Activated CD4-positive, alpha-beta memory T cell treated with anti-CD3 and anti-CD28 coated beads, Interleukin-2, amount 10 ng/mL, durations not matched to agents 7 days and 5 days (primary cell): ENCODE results near the gene WDR62. TPM values are rescaled to one million over a fixed set of nuclear protein-coding genes. Genes with fewer than 3 reads are reported as not detected.

Experiments used
- CTCF ChIA-PET: fragments of 350-600 bp; sonication (Branson Sonifier 250); formaldehyde crosslinking; loops from one replicate; lab custom pipeline; 2021; ENCODE audit warnings: antibody characterized with exemption, inconsistent platforms; lab: Charles Lee
- POLR2A ChIA-PET: fragments of 350-600 bp; sonication (Branson Sonifier 250); formaldehyde crosslinking; loops from one replicate; lab custom pipeline; 2021; ENCODE audit warnings: antibody characterized with exemption; lab: Charles Lee
- DNase-seq: peaks from one replicate; pipeline ENCODE4 v3.0.0-alpha.2; 2020
- H3K27ac Mint-ChIP-seq: one replicate; pipeline ENCODE4 v1.8.0; 2021; ENCODE audit warnings: mild to moderate bottlenecking, mixed read lengths
- H3K27me3 Mint-ChIP-seq: one replicate; pipeline ENCODE4 v1.8.0; 2021; ENCODE audit warnings: mixed read lengths
- H3K36me3 Mint-ChIP-seq: one replicate; pipeline ENCODE4 v1.8.0; 2021; ENCODE audit warnings: low read depth, mixed read lengths
- H3K4me1 Mint-ChIP-seq: one replicate; pipeline ENCODE4 v1.8.0; 2021; ENCODE audit warnings: mixed read lengths
- H3K4me3 Mint-ChIP-seq: one replicate; pipeline ENCODE4 v1.8.0; 2021; ENCODE audit warnings: mild to moderate bottlenecking, mixed read lengths
- H3K9me3 Mint-ChIP-seq: one replicate; pipeline ENCODE4 v1.8.0; 2021; ENCODE audit warnings: mixed read lengths
- total RNA-seq, 2 experiments: library from RNA; stranded (reverse); gene quantifications; one replicate each; pipeline ENCODE4 v1.2.3, GENCODE V29; 2021

The WDR62 gene
- total RNA-seq = 10 to 100 TPM; 24.1 to 25.0 TPM

DNA sequence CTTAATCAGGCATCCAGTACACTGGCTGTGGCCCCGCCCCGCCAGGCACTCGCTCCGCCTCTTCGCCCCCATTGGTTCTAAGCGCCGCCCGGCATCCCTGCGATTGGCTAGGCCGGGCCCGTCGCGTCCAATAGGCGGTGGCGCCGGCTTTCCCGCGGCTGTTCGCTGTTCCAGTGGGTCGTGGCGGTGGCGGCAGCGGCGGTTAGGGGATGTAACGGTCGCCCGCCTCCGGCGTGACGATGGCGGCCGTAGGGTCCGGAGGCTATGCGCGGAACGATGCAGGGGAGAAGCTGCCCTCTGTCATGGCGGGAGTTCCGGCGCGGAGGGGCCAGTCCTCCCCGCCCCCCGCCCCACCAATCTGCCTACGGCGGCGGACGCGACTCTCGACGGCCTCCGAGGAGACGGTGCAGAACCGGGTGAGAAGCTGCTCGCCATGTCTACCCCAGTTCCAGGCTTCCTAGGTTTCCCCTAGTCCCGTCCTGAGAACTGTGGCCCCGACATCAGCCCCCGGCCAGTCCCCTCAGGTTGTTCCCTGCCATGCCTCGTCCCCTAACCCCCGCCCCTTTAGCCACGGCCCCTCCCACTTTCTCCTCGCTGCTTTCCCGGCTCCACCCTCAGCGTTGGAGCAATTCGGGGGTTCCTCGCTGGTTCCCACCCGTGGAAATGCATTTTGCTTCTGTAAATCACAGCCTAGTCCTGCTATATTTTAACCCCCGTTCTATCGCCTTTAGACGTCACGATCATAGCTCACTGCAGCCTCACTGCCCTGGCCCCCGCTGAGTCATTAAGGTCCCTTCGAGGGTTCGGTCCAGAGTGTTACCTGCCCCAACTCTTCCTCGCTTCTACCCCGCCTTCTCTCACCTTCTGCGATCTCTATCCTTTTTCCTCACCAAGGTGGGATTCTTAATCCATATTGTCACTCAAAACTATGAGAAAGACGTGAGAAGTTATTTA lies at the start of gene WDR62:
Gene WDR62 (plus strand): TSS at position 165 of the 954 bp plus-strand sequence. CDS start 75 bp downstream, at position 240.
- H3K27me3 Mint-ChIP-seq = no peaks in the 10 kb centered on the region
- H3K9me3 Mint-ChIP-seq = no peaks in the 10 kb centered on the region
- CTCF ChIA-PET = interaction anchor here (0.9 to 2.4 kb wide), 11 partner anchors 25 to 173 kb away, joined by 3 to 13 read pairs (median 3); partner anchors contain the start of gene ALKBH6
- H3K4me3 Mint-ChIP-seq = peak within 1 kb of the TSS; percentile 98
- POLR2A ChIA-PET = interaction anchor here (1.1 to 3.6 kb wide), 11 partner anchors 12 to 407 kb away, joined by 3 to 20 read pairs (median 8); partner anchors contain the start of genes ALKBH6, CAPNS1, COX6B1 and POLR2I
- peak; percentile 95 for DNase-seq
- peak within 1 kb of the TSS; percentile 95 for H3K27ac Mint-ChIP-seq
- H3K4me1 Mint-ChIP-seq = peaks cover 54% of the 10 kb centered on the region
- H3K36me3 Mint-ChIP-seq = peaks cover 23% of the 10 kb centered on the region

DNA sequence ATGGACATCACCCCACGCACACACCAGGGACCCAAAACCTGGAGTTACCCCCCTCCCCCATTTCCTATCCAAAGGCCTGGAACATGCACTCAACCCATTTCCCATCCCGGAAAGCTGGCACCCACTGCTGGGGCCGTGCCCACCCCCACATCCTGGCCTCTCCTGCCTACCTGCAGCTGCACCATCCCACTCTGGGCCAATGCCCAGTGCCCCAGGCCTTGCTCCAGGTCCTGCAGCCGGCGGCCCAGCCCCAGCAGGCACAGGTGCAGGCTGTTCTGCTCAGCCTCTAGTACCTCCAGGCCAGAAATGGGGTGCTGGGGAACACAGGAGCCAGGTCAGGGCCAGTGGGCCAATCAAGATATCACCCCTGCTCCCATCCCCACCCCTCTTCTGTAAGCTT lies 47.7 kb upstream of the WDR62 start:
- ChIA-PET CTCF (interaction anchor here (0.8 kb wide), 1 partner anchor 9 kb away, joined by 3 read pairs; no protein-coding TSS in a partner anchor), POLR2A (no interaction called here)
- DNase-seq = no peak
- Mint-ChIP-seq H3K4me1 (peaks cover 10% of the 10 kb centered on the region), H3K9me3 (no peaks in the 10 kb centered on the region), H3K4me3 (no peak overlapping the region), H3K36me3 (peaks cover 11% of the 10 kb centered on the region), H3K27me3 (no peaks in the 10 kb centered on the region), H3K27ac (no peak overlapping the region)

DNA sequence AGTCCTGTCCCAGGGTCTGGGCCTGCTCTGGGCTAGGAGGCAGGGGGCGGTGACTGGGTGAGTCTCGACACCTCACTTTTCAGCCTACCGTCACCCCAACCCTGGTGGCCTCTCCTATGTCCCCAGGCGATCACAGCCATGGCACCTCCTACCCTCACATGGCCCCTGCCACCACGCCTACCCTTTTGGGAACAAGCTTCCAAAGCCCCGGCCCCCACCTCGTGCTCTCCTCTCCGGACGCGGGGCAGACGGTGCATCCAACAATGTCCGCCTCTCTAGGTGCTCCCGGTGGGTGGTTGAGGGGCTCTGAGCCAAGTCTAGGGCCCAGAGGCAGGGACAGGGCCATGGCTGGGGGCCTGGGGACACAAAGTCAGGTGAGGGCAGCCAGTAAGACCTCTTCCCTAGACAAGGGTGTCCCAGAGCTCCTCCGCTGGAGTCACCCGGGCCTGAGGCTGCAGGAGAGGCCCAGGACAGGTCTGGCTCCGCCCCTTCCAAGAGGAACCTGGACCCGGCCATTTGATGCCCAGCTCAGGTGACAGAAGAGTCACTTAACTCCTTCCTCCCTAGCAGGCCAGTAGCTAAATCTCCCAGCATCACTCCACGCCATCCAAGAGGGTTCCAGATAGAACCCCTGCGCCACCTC lies 46.2 kb upstream of the WDR62 start, which contains the start of gene SYNE4:
Gene SYNE4 (minus strand): TSS at position 478 of the 643 bp plus-strand sequence. CDS start 132 bp downstream, at position 346.
- no peaks in the 10 kb centered on the region for H3K27me3 Mint-ChIP-seq
- peaks cover 22% of the 10 kb centered on the region for H3K4me1 Mint-ChIP-seq
- H3K36me3 Mint-ChIP-seq = peaks cover 8% of the 10 kb centered on the region
- H3K27ac Mint-ChIP-seq = no peak within 1 kb of the TSS
- DNase-seq = no peak
- ChIA-PET CTCF (interaction anchor here (1.2 kb wide), 1 partner anchor 11 kb away, joined by 3 read pairs; no protein-coding TSS in a partner anchor), POLR2A (interaction anchor here (1.5 kb wide), 1 partner anchor 13 kb away, joined by 4 read pairs; no protein-coding TSS in a partner anchor)
- no peaks in the 10 kb centered on the region for H3K9me3 Mint-ChIP-seq
- H3K4me3 Mint-ChIP-seq = peak within 1 kb of the TSS; percentile 40

DNA sequence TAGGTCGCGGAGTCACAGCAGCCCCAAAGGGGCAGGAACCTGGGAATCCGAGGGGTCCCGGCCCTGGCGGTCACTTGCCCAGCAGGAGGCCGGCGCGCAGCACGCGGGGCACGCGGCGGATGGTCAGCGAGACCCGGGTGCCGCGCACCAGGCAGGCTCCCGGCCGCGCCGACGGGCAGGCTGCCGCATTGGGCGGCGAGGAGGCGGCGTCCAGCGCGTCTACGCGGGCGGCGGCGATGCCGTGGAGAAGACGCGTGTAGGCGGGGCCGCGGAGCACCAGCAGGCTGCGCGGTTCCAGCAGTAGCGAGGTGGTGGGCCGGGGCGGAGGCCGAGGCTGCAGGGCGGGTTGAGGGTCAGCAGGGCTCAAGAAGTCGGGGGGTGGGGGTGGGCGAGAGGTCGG lies 45.5 kb upstream of the WDR62 start:
- H3K36me3 Mint-ChIP-seq = peaks cover 10% of the 10 kb centered on the region
- no peak overlapping the region for H3K27ac Mint-ChIP-seq
- ChIA-PET POLR2A (interaction anchor here (0.9 to 1.5 kb wide), 2 partner anchors 14 kb away, joined by 3 to 4 read pairs; no protein-coding TSS in a partner anchor), CTCF (interaction anchor here (1.2 kb wide), 1 partner anchor 11 kb away, joined by 3 read pairs; no protein-coding TSS in a partner anchor)
- no peaks in the 10 kb centered on the region for H3K9me3 Mint-ChIP-seq
- H3K4me3 Mint-ChIP-seq = peak overlapping the region; percentile 40
- H3K27me3 Mint-ChIP-seq = no peaks in the 10 kb centered on the region
- peak; percentile 60 for DNase-seq
- peaks cover 29% of the 10 kb centered on the region for H3K4me1 Mint-ChIP-seq

DNA sequence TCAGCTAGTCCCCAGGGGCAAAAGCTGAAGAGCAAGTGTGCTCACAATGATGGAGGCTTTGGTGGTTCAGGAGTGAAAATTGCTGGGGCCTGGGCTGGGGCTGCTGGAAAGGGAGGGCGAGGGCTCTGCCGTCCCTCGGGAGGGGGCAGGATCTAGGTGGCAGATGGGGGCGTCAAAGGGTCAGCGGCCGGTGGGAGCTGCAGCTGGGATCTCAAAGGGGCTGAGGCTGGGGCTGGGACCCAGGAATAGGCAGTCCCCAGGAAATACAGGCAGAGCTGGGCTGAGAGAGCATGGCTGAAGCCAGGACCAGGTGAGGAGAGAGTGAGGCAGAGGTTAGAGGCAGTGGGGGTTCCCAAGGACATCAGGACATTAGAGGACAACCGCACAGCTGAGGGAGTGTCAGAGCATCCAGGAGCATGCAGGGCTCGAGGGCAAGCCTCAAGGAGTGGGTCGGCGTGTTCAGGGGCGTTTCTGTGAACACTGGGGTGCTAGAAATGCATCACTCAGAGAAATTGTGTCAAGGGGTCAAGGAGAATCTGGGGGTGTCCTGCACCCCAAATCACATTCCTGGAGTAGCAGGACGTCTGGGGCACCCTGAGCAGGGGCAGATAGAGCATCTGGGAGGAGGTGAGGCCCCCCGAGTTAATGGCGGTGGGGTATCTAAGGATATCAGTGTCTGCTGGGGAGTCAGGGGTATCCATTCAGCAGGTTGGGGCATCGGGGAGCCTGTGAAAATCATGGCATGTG lies 44.9 kb upstream of the WDR62 start:
- Mint-ChIP-seq H3K36me3 (peaks cover 8% of the 10 kb centered on the region), H3K4me3 (peak overlapping the region; percentile 40), H3K27ac (no peak overlapping the region), H3K9me3 (no peaks in the 10 kb centered on the region), H3K27me3 (no peaks in the 10 kb centered on the region), H3K4me1 (peaks cover 35% of the 10 kb centered on the region)
- no peak for DNase-seq
- POLR2A ChIA-PET = interaction anchor here (0.9 kb wide), 1 partner anchor 14 kb away, joined by 3 read pairs; no protein-coding TSS in a partner anchor
- CTCF ChIA-PET = interaction anchor here (1.2 kb wide), 1 partner anchor 12 kb away, joined by 3 read pairs; no protein-coding TSS in a partner anchor

DNA sequence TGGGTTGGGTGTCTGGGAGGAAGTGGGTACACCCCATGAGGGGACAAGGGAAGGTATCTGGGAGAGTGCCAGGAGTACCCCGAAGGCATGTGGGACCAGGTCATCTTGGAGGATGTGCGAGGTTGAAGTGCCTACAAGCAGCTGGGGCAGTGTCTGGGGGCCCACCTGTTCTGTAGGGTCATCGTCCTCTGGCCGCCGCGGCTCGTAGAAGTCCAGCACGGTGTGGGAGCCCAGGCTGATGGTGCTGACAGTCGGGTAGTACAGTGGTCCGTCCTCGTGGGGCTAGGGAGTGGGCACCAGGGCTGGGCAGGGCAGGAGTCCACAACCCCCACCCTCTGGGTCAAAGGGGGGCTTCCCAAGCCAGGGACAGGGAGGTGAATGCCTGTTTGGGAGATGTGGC lies 44.3 kb upstream of the WDR62 start:
- POLR2A ChIA-PET = interaction anchor here (0.9 kb wide), 1 partner anchor 15 kb away, joined by 3 read pairs; no protein-coding TSS in a partner anchor
- H3K4me1 Mint-ChIP-seq = peaks cover 41% of the 10 kb centered on the region
- no peak for DNase-seq
- CTCF ChIA-PET = no interaction called here
- no peaks in the 10 kb centered on the region for H3K27me3 Mint-ChIP-seq
- H3K9me3 Mint-ChIP-seq = no peaks in the 10 kb centered on the region
- H3K4me3 Mint-ChIP-seq = no peak overlapping the region
- no peak overlapping the region for H3K27ac Mint-ChIP-seq
- H3K36me3 Mint-ChIP-seq = peaks cover 8% of the 10 kb centered on the region

DNA sequence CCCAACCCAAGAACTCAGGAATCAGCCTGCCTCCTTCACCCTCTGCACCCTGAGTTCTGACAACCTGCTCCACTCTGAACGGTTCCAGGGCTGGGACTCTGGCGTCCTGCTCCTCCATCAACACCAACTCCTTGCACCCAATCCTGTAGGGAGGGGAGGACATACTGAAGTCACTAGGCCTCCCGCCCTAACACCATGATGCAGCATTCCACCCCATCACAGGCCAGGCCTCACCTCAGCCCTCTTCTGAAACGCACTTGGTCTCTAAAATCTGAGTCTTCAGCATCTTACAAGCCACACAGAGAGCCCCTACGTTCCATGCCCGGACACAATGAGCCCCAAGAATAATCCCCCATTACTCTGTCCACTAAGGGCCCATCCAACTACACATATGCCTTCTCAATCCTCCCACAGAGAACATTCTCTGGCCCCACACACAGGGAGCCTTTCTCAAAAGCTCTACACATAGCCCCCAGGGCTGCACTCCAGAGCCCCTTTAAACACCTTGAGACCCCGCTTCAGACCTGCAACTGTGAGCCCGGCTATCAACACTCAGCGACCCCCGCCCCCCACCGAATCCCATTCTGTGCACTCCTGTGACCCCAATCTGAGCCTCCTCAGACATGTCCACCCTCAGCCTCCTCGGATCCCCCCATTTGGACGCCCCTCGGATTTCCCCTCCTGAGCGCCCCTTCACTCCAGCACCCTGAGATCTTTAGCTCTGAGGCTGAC lies 41.3 kb upstream of the WDR62 start:
- ChIA-PET POLR2A (interaction anchor here (0.9 to 2.8 kb wide), 11 partner anchors 9 to 365 kb away, joined by 3 to 16 read pairs (median 4); partner anchors contain the start of genes COX6B1, POLR2I, SDHAF1 and TBCB), CTCF (interaction anchor here (0.7 to 2.1 kb wide), 8 partner anchors 16 to 131 kb away, joined by 3 to 10 read pairs (median 4); partner anchors contain the start of gene THAP8)
- peaks cover 48% of the 10 kb centered on the region for H3K4me1 Mint-ChIP-seq
- H3K9me3 Mint-ChIP-seq = no peaks in the 10 kb centered on the region
- H3K27me3 Mint-ChIP-seq = no peaks in the 10 kb centered on the region
- peak overlapping the region; percentile 93 for H3K4me3 Mint-ChIP-seq
- no peak for DNase-seq
- H3K27ac Mint-ChIP-seq = peak overlapping the region; percentile 89
- H3K36me3 Mint-ChIP-seq = peaks cover 12% of the 10 kb centered on the region

DNA sequence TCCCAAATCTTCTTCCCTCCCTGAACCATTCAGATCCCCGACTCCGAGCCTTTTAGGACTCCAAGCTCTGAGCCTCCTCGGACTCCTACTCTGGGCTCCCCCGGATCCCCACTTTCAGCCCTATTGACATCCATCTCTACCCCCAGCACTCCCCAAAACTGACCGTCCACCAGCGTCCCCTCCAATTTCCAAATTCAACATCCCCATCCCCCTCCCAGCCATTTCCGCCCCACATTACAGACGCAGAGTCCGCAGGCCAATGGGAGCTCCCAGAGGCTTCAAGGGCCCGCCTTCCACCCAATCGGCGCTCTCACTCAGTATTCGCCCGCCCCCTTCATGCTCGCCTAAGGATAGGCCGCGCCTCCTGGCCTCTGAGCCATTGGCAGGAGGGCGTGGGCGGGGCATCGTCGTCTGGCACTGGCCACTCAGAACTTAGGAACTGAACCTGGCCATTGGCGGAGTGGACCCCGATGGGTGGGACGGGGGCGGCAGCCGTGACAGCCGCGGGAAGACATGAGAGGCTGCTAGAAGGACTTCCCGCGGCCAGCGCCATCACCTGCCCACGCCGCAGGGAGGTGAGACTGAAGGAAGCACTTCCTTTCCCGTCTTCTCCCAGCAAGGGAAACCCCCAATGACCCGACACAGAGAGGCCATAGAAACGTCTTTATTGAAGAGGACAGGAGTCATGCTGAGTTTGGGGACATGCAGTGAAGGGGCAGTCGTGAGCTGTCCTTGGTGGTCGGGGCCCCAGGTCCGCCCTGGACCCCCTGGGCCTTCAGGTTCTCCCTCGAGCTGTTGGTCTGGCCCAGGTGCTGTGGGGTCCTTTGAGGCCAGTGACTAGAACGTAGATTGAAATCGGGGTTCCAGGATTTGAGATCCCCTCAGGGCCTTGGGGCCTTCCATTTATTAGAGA lies 40.4 kb upstream of the WDR62 start, which contains the start of gene ALKBH6:
Gene ALKBH6 (minus strand): TSS at position 202 of the 913 bp plus-strand sequence. CDS start 816 bp downstream, outside the sequence.
- peaks cover 12% of the 10 kb centered on the region for H3K36me3 Mint-ChIP-seq
- H3K9me3 Mint-ChIP-seq = no peaks in the 10 kb centered on the region
- peak; percentile 100 for DNase-seq
- peaks cover 45% of the 10 kb centered on the region for H3K4me1 Mint-ChIP-seq
- peak within 1 kb of the TSS; percentile 89 for H3K27ac Mint-ChIP-seq
- peak within 1 kb of the TSS; percentile 93 for H3K4me3 Mint-ChIP-seq
- CTCF ChIA-PET = interaction anchor here (0.7 to 2.1 kb wide), 8 partner anchors 16 to 132 kb away, joined by 3 to 10 read pairs (median 4); partner anchors contain the start of gene THAP8
- POLR2A ChIA-PET = interaction anchor here (0.9 to 2.8 kb wide), 12 partner anchors 10 to 366 kb away, joined by 3 to 16 read pairs (median 5); partner anchors contain the start of genes COX6B1, POLR2I, SDHAF1 and TBCB
- no peaks in the 10 kb centered on the region for H3K27me3 Mint-ChIP-seq

DNA sequence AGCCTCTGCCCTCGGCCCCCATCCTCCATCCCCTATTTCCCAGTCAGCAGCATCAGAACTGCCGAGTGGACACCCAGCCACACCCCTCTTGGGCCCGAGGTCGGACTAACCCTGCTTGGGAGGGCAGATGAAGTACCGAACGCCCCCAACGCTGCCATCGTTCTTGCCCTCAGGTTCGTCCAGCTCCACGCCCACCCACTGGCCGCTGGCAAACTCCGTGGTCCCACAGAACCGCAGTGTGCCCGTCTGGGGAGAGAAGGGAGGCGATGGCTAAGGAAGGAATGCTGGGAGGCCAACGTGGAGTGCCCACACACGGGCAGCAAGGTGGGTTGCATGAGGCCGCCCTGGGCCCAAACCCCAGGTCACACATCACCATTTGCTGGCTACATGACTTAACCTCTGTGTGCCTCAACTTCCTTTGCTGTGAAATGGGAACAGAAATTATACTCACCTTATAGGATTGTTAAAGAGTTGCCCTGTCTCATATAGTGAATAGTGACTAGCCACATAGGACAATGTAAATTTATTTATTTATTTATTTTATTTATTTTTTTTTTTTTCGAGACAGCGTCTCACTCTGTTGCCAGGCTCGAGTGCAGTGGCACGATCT lies 35.5 kb upstream of the WDR62 start:
- Mint-ChIP-seq H3K4me3 (no peak overlapping the region), H3K27me3 (no peaks in the 10 kb centered on the region), H3K4me1 (peaks cover 20% of the 10 kb centered on the region), H3K27ac (no peak overlapping the region), H3K9me3 (no peaks in the 10 kb centered on the region), H3K36me3 (peaks cover 24% of the 10 kb centered on the region)
- no peak for DNase-seq
- CTCF ChIA-PET = interaction anchor here (0.7 kb wide), 1 partner anchor 15 kb away, joined by 3 read pairs; no protein-coding TSS in a partner anchor
- POLR2A ChIA-PET = no interaction called here

DNA sequence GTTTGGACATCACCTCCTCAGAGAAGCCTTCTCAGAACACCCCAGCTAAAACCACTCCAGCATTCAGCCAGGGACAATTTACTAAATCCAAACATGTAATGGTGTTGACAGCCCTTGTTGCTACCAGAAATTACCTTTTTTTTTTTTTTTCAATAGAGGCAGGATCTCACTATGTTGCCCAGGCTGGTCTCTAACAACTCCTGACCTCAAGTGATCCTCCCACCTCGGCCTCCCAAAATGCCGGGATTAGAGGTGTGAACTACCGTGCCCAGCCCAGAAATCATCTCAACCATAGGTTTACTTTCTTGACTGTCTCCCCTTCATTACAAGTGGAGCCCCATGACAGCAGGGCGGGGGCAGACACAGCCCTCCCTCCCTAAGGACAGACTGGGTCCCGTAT lies 31.3 kb upstream of the WDR62 start:
- Mint-ChIP-seq H3K9me3 (no peaks in the 10 kb centered on the region), H3K27me3 (no peaks in the 10 kb centered on the region), H3K4me1 (no peaks in the 10 kb centered on the region), H3K4me3 (no peak overlapping the region), H3K36me3 (peaks cover 22% of the 10 kb centered on the region), H3K27ac (no peak overlapping the region)
- ChIA-PET CTCF (no interaction called here), POLR2A (no interaction called here)
- DNase-seq = no peak
